Measurements from ENCODE around the gene ADAMTS13.
A peak's percentile ranks its signal among the peaks of the same experiment; 100 is the strongest.

Gene ADAMTS13

DNA sequence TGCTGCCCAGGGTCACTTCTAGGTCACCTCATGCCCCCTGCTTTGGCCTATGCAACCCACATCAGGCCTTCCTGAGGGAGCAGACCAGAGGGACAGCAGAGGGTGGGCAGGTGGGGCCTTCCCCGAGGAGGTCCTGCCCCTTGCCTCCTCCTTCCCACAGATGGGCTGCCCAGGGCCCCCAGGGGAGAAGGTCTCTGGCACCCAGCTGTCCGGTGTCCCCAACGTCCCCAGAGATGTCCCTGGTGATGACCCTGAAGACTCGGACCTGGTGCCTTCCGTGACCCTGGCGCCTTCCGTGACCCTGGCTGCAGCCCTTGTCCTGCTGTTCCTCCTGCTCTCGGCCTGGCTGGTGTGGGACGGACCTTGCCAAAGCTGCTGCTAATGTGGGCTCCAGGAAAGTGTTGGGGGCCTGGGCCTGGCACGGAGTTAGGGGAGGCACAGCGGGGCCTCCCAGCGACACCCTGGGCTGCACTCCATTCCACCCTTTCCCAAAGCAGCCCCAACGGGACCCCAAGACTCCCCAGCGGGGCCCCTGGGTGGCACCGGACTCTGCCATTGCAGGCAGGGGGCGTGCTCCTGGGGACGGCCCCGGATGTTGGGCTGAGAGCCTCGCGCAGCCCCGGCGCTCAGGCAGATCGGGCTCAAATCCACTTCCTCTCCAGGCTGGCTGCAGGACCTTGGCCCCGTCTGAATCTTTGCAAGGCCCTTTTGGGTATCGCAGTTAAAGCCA is 63.5 kb downstream of the ADAMTS13 start:
- no peak for DNase-seq (ENCODE audit: low read depth)
- peaks cover 12% of the 10 kb centered on the region for H3K27me3 ChIP-seq (replicated peaks; ENCODE audit: control insufficient read depth, insufficient read depth, low read length)
- H3K9ac ChIP-seq (ENCODE audit: low read length), result no peak overlapping the region
- no peaks in the 10 kb centered on the region for H3K4me1 ChIP-seq (ENCODE audit: control insufficient read depth, insufficient read depth, low read length)
- no peaks in the 10 kb centered on the region for H3K9me3 ChIP-seq (ENCODE audit: control insufficient read depth, low read length)
- no peaks in the 10 kb centered on the region for H3K36me3 ChIP-seq (ENCODE audit: control insufficient read depth, insufficient read depth, low read length, severe bottlenecking)
- no peak overlapping the region for H3K4me3 ChIP-seq (ENCODE audit: low read length)

DNA sequence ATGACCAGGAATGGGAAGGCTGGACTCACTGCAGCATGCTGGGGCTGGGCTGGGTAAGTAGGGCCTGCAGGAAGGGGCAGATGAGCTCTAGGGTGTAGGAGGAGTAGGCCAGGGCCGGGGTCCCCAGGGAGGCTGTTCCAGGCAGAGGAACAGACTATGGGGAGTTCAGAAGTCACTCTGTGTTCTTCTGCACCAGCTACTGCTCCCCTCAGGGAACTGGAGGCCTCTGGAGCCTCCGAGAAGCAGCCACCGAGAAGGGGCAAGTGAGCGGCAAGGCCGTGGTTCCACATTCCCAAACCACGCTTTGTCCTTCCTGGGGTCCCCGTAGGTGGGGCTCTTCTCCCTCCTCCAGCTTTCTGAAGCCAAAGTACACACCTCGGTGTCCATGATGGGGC is 65.2 kb downstream of the ADAMTS13 start:
- Histone ChIP-seq H3K27me3 (replicated peaks; ENCODE audit: control insufficient read depth, insufficient read depth, low read length) (peaks cover 19% of the 10 kb centered on the region), H3K4me3 (ENCODE audit: low read length) (no peak overlapping the region), H3K9me3 (ENCODE audit: control insufficient read depth, low read length) (no peaks in the 10 kb centered on the region), H3K36me3 (ENCODE audit: control insufficient read depth, insufficient read depth, low read length, severe bottlenecking) (no peaks in the 10 kb centered on the region), H3K9ac (ENCODE audit: low read length) (no peak overlapping the region), H3K4me1 (ENCODE audit: control insufficient read depth, insufficient read depth, low read length) (no peaks in the 10 kb centered on the region)
- no peak for DNase-seq (ENCODE audit: low read depth)

DNA sequence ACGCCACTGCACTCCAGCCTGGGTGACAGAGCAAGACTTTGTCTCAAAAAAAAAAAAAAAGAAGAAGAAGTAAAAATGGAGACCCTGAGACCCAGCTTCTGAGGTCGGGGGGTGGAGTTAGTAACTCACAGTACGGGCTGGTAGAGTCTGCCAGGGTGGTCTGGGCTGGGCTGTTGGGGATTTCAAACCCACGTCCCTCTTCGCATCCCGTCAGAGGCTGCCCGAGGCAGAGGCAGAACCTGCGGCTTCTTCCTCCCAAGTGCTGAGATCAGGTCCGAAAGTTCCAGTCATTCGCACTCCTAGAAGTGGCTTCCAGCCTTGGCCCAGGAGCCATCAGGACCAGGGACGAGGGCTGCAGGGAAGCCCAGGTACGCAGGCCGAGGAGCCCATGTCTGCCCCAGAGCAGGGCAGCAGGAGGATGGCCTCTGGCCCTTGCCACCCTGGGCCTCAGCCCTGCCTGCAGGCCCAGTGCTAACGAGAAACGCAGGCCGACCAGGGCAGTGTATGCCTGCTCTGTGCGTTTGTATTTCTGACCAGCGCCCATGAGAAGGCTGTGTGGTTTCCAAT is 66.6 kb downstream of the ADAMTS13 start:
- Histone ChIP-seq H3K36me3 (ENCODE audit: control insufficient read depth, insufficient read depth, low read length, severe bottlenecking) (no peaks in the 10 kb centered on the region), H3K9me3 (ENCODE audit: control insufficient read depth, low read length) (no peaks in the 10 kb centered on the region), H3K27me3 (replicated peaks; ENCODE audit: control insufficient read depth, insufficient read depth, low read length) (peaks cover 15% of the 10 kb centered on the region), H3K4me3 (ENCODE audit: low read length) (no peak overlapping the region), H3K4me1 (ENCODE audit: control insufficient read depth, insufficient read depth, low read length) (no peaks in the 10 kb centered on the region), H3K9ac (ENCODE audit: low read length) (no peak overlapping the region)
- DNase-seq (ENCODE audit: low read depth), result no peak

DNA sequence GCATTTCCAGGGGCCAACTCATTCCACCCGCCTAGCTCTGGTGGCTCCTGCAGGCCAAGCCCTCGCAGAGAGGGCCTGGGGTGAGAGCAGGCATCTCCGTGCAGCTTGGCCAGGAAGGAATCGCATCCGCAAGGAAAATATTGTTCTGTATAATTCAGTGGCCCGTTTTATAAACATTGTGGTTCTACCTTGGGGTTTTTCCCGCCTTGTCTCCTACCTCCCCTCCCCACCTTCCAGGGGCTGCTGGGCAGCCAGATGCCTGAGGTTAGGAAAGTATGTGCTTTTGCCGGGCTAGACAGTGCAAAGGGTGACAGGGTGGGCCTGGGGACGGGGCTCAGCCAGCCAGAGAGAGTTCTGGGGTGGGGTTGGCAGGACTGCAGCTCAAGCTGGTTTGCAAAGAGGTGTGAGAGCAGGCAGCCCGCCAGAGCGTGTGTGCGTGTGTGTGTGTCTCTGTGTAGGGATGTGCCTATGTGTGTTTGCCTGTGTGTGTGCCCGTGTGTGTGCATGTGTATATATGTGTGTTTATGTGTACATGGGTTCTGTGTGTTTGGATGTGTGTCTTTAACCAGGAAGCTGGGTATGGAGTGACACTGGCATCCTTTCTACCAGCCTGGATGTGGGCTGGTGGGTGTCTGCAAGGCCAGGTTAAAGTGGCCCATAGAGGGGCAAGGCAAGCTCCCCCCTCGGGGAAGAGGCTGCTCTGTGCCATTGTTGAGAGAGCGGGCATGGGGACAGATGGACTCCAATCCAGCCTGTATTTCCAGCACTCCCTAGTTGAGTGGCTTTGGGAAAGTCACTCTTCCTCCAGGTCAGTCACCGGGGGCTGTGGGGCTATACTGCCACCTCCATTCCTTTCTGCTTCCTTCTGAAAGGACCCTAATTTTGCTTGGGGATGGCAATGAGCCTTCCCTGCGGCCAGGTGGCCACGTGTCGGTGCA is 67.4 kb downstream of the ADAMTS13 start:
- Histone ChIP-seq H3K36me3 (ENCODE audit: control insufficient read depth, insufficient read depth, low read length, severe bottlenecking) (no peaks in the 10 kb centered on the region), H3K27me3 (replicated peaks; ENCODE audit: control insufficient read depth, insufficient read depth, low read length) (peaks cover 16% of the 10 kb centered on the region), H3K4me1 (ENCODE audit: control insufficient read depth, insufficient read depth, low read length) (no peaks in the 10 kb centered on the region), H3K9ac (ENCODE audit: low read length) (no peak overlapping the region), H3K4me3 (ENCODE audit: low read length) (no peak overlapping the region), H3K9me3 (ENCODE audit: control insufficient read depth, low read length) (no peaks in the 10 kb centered on the region)
- DNase-seq (ENCODE audit: low read depth), result no peak

DNA sequence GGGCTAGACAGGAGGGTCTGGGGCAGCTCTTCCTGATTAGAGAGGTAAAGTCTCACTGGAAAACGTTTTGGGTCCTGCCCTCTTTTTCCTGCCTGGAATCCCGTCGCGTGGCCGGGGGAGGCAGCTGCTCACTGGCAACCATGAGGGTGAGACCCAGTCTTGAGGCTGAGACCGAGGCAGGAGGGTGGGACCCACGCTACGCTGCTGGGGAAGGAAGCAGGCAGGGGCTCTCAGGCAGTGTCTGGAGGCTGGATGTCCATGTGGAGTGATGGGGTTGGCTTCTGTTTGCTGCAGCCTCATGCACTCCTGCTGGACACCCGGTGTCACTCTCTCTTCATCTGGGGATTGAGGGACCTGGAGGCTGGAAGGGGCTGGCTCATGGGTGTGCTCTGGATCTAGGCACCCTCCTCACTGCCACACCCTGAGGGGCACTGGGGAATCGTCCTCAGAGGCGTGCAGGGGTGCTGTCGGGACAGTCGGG is 68.1 kb downstream of the ADAMTS13 start:
- Histone ChIP-seq H3K4me1 (ENCODE audit: control insufficient read depth, insufficient read depth, low read length) (no peaks in the 10 kb centered on the region), H3K36me3 (ENCODE audit: control insufficient read depth, insufficient read depth, low read length, severe bottlenecking) (no peaks in the 10 kb centered on the region), H3K9ac (ENCODE audit: low read length) (no peak overlapping the region), H3K4me3 (ENCODE audit: low read length) (no peak overlapping the region), H3K9me3 (ENCODE audit: control insufficient read depth, low read length) (no peaks in the 10 kb centered on the region), H3K27me3 (replicated peaks; ENCODE audit: control insufficient read depth, insufficient read depth, low read length) (peaks cover 21% of the 10 kb centered on the region)
- no peak for DNase-seq (ENCODE audit: low read depth)

DNA sequence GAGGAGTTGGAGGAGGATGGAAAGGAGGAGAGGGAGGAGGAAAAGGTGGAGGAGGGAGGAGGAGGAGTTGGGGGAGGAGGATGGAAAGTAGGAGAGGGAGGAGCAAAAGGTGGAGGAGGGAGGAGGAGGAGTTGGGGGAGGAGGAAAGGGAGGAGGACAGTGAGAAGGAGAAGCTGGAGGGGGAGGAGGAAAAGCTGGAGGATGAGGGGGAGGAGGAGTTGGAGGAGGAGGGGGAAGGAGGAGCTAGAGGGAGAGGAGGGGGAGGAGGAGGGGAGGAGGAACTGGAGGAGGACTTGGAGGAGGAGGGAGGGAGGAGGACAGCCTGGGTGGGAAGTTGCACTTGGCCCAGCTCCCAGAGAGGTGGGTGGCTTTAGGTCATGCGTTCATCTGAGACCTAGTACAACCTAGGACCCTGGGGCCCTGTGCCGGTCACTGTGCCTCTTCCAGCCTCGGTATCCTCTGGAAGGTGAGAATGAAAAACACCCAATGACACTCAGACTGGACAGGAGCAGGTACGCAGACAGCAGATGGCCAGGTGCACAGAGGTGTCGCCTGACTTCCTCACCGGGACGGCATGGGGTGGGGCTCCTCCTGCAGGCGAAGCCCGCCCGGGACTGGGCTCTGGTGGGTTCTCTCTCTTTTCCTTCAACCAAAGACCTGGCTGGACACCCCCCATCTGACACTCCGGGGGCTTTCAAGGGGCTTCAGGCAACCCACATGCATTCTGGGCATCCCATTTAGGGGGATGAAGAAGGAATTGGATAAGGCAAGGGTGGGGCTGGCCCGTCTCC is 68.9 kb downstream of the ADAMTS13 start:
- H3K4me1 ChIP-seq (ENCODE audit: control insufficient read depth, insufficient read depth, low read length), result no peaks in the 10 kb centered on the region
- H3K9ac ChIP-seq (ENCODE audit: low read length), result no peak overlapping the region
- H3K9me3 ChIP-seq (ENCODE audit: control insufficient read depth, low read length), result no peaks in the 10 kb centered on the region
- DNase-seq (ENCODE audit: low read depth), result no peak
- H3K27me3 ChIP-seq (replicated peaks; ENCODE audit: control insufficient read depth, insufficient read depth, low read length), result peaks cover 26% of the 10 kb centered on the region
- H3K36me3 ChIP-seq (ENCODE audit: control insufficient read depth, insufficient read depth, low read length, severe bottlenecking), result no peaks in the 10 kb centered on the region
- no peak overlapping the region for H3K4me3 ChIP-seq (ENCODE audit: low read length)

DNA sequence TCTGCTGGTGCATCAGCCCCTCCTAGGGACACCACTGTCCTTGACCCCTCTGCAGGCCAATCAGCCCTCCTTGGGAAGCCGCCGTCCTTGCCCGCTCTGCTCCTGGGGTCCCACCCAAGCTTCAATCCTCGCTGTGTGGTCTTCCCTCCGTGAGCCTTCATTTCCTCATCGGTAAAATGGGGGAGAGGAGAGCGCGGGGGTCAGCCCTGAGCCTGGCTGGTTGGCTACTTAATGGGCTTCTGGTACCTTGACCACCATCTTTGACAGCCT is 69.4 kb downstream of the ADAMTS13 start:
- Histone ChIP-seq H3K4me3 (ENCODE audit: low read length) (no peak overlapping the region), H3K9me3 (ENCODE audit: control insufficient read depth, low read length) (no peaks in the 10 kb centered on the region), H3K36me3 (ENCODE audit: control insufficient read depth, insufficient read depth, low read length, severe bottlenecking) (no peaks in the 10 kb centered on the region), H3K4me1 (ENCODE audit: control insufficient read depth, insufficient read depth, low read length) (no peaks in the 10 kb centered on the region), H3K27me3 (replicated peaks; ENCODE audit: control insufficient read depth, insufficient read depth, low read length) (peaks cover 32% of the 10 kb centered on the region), H3K9ac (ENCODE audit: low read length) (no peak overlapping the region)
- no peak for DNase-seq (ENCODE audit: low read depth)

DNA sequence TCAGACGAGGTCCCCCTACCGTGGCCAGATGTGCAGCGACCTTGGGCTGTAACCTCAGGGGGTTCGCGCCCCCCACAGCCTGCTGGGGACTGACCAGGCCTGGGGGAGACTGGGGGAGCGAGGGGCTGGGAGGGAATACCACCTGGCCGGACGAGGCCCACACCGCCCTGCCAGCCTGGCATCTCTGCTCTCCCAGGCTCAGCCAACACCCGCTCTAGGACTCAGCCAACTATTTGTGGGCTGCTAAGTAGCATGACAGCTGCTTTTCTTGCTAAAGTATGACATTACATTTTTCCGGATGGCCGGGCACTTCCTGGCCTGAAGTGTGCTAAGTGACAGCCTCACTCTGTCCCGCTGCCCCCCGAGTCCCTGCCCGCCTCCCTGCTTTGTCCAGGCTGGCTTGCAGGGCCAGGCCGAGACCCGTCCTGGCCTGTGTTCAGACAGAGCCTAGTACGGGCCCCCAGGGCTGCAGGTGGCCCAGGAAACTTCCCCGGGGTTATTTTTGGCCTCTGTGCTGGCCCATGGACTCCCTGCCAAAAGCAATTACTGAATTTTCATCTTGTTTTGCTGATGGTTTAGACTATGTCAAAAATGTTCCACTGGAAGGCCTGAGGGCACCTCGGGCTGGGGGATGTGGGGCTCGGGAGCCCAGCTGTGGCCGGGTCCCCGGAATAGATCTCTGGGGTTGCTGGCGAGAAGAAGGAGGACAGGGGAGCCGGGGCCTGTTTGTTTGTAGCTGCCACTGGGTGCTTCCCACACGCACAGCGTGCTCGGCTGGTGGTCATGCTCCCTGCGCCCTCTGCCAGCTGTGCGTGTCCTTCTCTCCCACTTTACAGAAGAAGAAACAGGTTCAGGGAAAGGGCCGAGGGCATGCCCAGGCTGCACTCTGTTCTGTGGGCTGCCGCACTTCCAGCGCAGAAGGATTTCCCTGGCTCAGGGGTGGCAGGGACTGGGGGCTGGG is 70.2 kb downstream of the ADAMTS13 start:
- Histone ChIP-seq H3K9ac (ENCODE audit: low read length) (no peak overlapping the region), H3K27me3 (replicated peaks; ENCODE audit: control insufficient read depth, insufficient read depth, low read length) (peaks cover 37% of the 10 kb centered on the region), H3K36me3 (ENCODE audit: control insufficient read depth, insufficient read depth, low read length, severe bottlenecking) (no peaks in the 10 kb centered on the region), H3K9me3 (ENCODE audit: control insufficient read depth, low read length) (no peaks in the 10 kb centered on the region), H3K4me3 (ENCODE audit: low read length) (no peak overlapping the region), H3K4me1 (ENCODE audit: control insufficient read depth, insufficient read depth, low read length) (peaks cover 4% of the 10 kb centered on the region)
- peak; percentile 40 for DNase-seq (ENCODE audit: low read depth)

DNA sequence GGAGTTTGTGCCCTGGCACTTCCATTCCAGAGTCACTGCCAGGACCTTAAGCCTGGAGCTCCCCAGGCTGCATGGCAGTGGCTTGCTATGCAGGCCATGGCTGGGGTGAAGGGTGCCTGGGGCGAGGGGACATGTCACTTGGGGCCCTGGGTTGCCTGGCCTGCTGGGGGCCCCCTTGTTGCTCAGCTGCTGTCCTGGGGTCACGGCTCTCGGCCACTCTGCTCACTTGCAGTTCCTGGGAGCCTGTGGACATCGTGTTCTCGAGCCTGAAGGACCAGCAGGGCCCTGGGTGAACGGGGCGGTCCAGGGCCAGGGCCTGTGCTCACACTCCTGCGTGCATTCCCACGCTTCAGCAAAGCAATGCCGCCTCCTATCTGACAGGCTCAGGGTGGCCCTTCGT is 71.3 kb downstream of the ADAMTS13 start:
- H3K4me1 ChIP-seq (ENCODE audit: control insufficient read depth, insufficient read depth, low read length), result peaks cover 4% of the 10 kb centered on the region
- H3K4me3 ChIP-seq (ENCODE audit: low read length), result no peak overlapping the region
- H3K36me3 ChIP-seq (ENCODE audit: control insufficient read depth, insufficient read depth, low read length, severe bottlenecking), result no peaks in the 10 kb centered on the region
- H3K27me3 ChIP-seq (replicated peaks; ENCODE audit: control insufficient read depth, insufficient read depth, low read length), result peaks cover 46% of the 10 kb centered on the region
- no peak overlapping the region for H3K9ac ChIP-seq (ENCODE audit: low read length)
- DNase-seq (ENCODE audit: low read depth), result no peak
- H3K9me3 ChIP-seq (ENCODE audit: control insufficient read depth, low read length), result no peaks in the 10 kb centered on the region

DNA sequence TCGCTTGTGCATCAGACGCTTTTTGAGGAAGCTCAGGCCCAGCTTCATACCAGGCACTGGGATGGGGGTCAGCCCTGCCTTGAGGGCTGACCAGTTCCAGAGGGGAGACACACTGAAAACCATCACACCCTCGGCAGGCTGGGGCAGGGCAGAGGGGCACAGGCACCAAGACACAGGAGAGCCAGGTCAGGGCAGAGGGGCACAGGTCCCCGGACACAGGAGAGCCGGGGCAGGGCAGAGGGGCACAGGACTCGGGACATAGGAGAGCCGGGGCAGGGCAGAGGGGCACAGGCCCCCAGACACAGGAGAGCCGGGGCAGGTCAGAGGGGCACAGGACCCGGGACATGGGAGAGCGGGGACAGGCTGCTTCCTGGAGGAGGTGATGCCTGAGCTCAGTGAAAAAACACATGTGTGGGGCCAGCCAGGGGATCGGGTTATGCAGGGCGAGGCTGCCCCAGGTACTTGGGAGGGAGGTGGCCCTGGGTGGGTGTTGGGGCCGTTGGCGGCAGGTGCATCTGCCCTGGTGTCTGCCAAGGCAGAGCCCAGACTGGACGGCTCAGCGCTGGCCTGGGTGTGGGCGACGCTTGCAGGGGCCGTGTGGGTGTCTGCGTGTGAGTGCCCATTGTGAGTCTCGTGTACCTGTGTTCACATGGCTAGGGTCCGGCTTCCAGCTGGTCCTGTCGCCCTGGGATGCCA is 71.8 kb downstream of the ADAMTS13 start:
- Histone ChIP-seq H3K27me3 (replicated peaks; ENCODE audit: control insufficient read depth, insufficient read depth, low read length) (peaks cover 49% of the 10 kb centered on the region), H3K9ac (ENCODE audit: low read length) (no peak overlapping the region), H3K4me1 (ENCODE audit: control insufficient read depth, insufficient read depth, low read length) (peaks cover 4% of the 10 kb centered on the region), H3K36me3 (ENCODE audit: control insufficient read depth, insufficient read depth, low read length, severe bottlenecking) (no peaks in the 10 kb centered on the region), H3K4me3 (ENCODE audit: low read length) (no peak overlapping the region), H3K9me3 (ENCODE audit: control insufficient read depth, low read length) (no peaks in the 10 kb centered on the region)
- no peak for DNase-seq (ENCODE audit: low read depth)
